GM12878 (cell line): ENCODE data around the gene C10orf88. TPM values are rescaled to one million over a fixed set of nuclear protein-coding genes. Genes with fewer than 3 reads are reported as not detected.
A peak's percentile ranks its signal among the peaks of the same experiment; 100 is the strongest.

Experiments used
- ATAC-seq: fragments of 200-7000 bp; cut with Tn5 transposase; 3 replicates; pipeline ENCODE4 v1.9.1; 2020; ENCODE audit warnings: mild to moderate bottlenecking, moderate library complexity
- BruUV-seq: library from RNA; stranded (reverse); fragments of 400-500 nt; replicated peaks from 2 replicates; lab custom pipeline; 2021; lab: Mats Ljungman, UMichigan
- CTCF ChIA-PET: fragments of 300-600 bp; sonication (Branson Sonifier 250); formaldehyde crosslinking; extraction: SDS; loops from one replicate; lab custom pipeline; 2021; ENCODE audit warnings: inconsistent platforms; lab: Yijun Ruan, JAX
- POLR2A ChIA-PET: fragments of 350-600 bp; formaldehyde crosslinking; extraction: SDS; loops from one replicate; lab custom pipeline; 2021; ENCODE audit warnings: inconsistent platforms; lab: Charles Lee
- RAD21 ChIA-PET: fragments of 300-600 bp; sonication (Branson Sonifier 250); formaldehyde crosslinking; loops from one replicate; lab custom pipeline; 2023; ENCODE audit warnings: antibody characterized with exemption; ENCODE audit not compliant: unreplicated experiment; lab: Charles Lee
- SMC1A ChIA-PET: fragments of 300-600 bp; sonication (Branson Sonifier 250); formaldehyde crosslinking; loops from one replicate; lab custom pipeline; 2023; ENCODE audit not compliant: unreplicated experiment, uncharacterized antibody; lab: Charles Lee
- DNase-seq: peaks from one replicate; pipeline ENCODE4 v3.0.0-alpha.2; 2011; ENCODE audit warnings: low read depth, low spot score
- FAIRE-seq: peaks from 3 replicates; lab custom pipeline; 2011; peaks lifted over from hg19 to GRCh38; lab: Jason Lieb, UNC
- H2AFZ ChIP-seq: 2 replicates; pipeline ENCODE4 v1.6.0; 2011; ENCODE audit warnings: low read depth, low read length, control low read depth; ENCODE audit not compliant: control insufficient read depth
- H3K27ac ChIP-seq: 2 replicates; pipeline ENCODE4 v1.5.1; 2011; ENCODE audit warnings: control low read depth; ENCODE audit not compliant: control insufficient read depth, insufficient read depth
- H3K27me3 ChIP-seq, 2 experiments: replicated peaks in 1 of 2; 2 replicates each; pipeline versions ENCODE4 v1.6.0 to v1.6.1; 2011; ENCODE audit warnings: low read length in 1 of 2; ENCODE audit not compliant: control insufficient read depth in 2 of 2, insufficient read depth in 2 of 2
- H3K36me3 ChIP-seq, 2 experiments: 2 replicates each; pipeline ENCODE4 v1.5.1; 2011; ENCODE audit warnings: low read length in 1 of 2; ENCODE audit not compliant: control insufficient read depth in 2 of 2, insufficient read depth in 2 of 2
- H3K4me1 ChIP-seq: 2 replicates; pipeline ENCODE4 v1.6.1; 2011; ENCODE audit warnings: mild to moderate bottlenecking, low read length, moderate library complexity, mixed read lengths; ENCODE audit not compliant: control insufficient read depth, insufficient read depth
- H3K4me2 ChIP-seq: 2 replicates; pipeline ENCODE4 v1.6.0; 2011; ENCODE audit warnings: control low read depth; ENCODE audit not compliant: control insufficient read depth, insufficient read depth
- H3K4me3 ChIP-seq: fragments of 200-600 bp; sonication (generic); 2 replicates; pipeline ENCODE4 v1.5.1; 2016
- H3K79me2 ChIP-seq: 2 replicates; pipeline ENCODE4 v1.6.0; 2011; ENCODE audit warnings: low read length; ENCODE audit not compliant: control insufficient read depth, insufficient read depth
- H3K9ac ChIP-seq: 2 replicates; pipeline ENCODE4 v1.8.0; 2011; ENCODE audit warnings: low read length, control low read depth, mixed read lengths; ENCODE audit not compliant: control insufficient read depth, insufficient read depth
- H3K9me3 ChIP-seq: replicated peaks from 3 replicates; pipeline ENCODE4 v1.5.1; 2011; ENCODE audit warnings: mild to moderate bottlenecking, low read length; ENCODE audit not compliant: control insufficient read depth, insufficient read depth
- H4K20me1 ChIP-seq: 2 replicates; pipeline ENCODE4 v1.6.0; 2011; ENCODE audit not compliant: control insufficient read depth, insufficient read depth
- BMI1 ChIP-seq: fragments of 450-650 bp; IDR thresholded peaks from 2 replicates; pipeline ENCODE4 v1.6.1; 2016; ENCODE audit warnings: mild to moderate bottlenecking, moderate library complexity, borderline replicate concordance
- IRF3 ChIP-seq: fragments of 450-650 bp; IDR thresholded peaks from 2 replicates; pipeline ENCODE4 v1.6.1; 2014; ENCODE audit warnings: mild to moderate bottlenecking
- KLF5 ChIP-seq: fragments of 450-650 bp; IDR thresholded peaks from 2 replicates; pipeline ENCODE4 v1.6.1; 2014; ENCODE audit warnings: mild to moderate bottlenecking; ENCODE audit not compliant: partially characterized antibody
- MLLT1 ChIP-seq: fragments of 450-650 bp; IDR thresholded peaks from 2 replicates; pipeline ENCODE4 v1.6.1; 2016; ENCODE audit warnings: mild to moderate bottlenecking
- MTA3 ChIP-seq: IDR thresholded peaks from 2 replicates; pipeline ENCODE4 v1.6.1; 2012; ENCODE audit warnings: low read length, inconsistent platforms, borderline replicate concordance
- NR2C1 ChIP-seq: fragments of 450-650 bp; IDR thresholded peaks from 2 replicates; pipeline ENCODE4 v1.6.1; 2017; ENCODE audit warnings: antibody characterized with exemption, mild to moderate bottlenecking, moderate library complexity
- NRF1 ChIP-seq: conservative IDR thresholded peaks from 2 replicates; pipeline ENCODE4 v1.6.1; 2011; ENCODE audit warnings: mild to moderate bottlenecking, low read depth, low read length, improper control_type of control experiment
- PAX5 ChIP-seq: IDR thresholded peaks from 2 replicates; pipeline ENCODE4 v1.6.1; 2011; ENCODE audit warnings: low read depth, low read length, borderline replicate concordance
- POLR2A ChIP-seq: IDR thresholded peaks from 2 replicates; pipeline ENCODE4 v1.6.1; 2011; ENCODE audit warnings: low read depth, mild to moderate bottlenecking, low read length
- PRDM15 ChIP-seq: fragments of 450-650 bp; formaldehyde crosslinking; IDR thresholded peaks from 2 replicates; pipeline ENCODE4 v1.4.0; 2020; ENCODE audit warnings: mild to moderate bottlenecking, moderate library complexity
- STAT1 ChIP-seq: fragments of 450-650 bp; conservative IDR thresholded peaks from 2 replicates; pipeline ENCODE4 v1.6.1; 2014; ENCODE audit warnings: antibody characterized with exemption, mild to moderate bottlenecking
- ZZZ3 ChIP-seq: IDR thresholded peaks from 2 replicates; pipeline ENCODE4 v1.6.1; 2011; ENCODE audit warnings: low read depth; ENCODE audit not compliant: control insufficient read depth, insufficient read length
- WGBS: methylation state at CpG from one replicate; pipeline ENCODE4 v1.1.6; 2016; ENCODE audit warnings: low lambda C conversion rate; ENCODE audit not compliant: insufficient replicate concordance, insufficient coverage; ENCODE audit errors: missing lambda C conversion rate; 5-methylcytosine and 5-hydroxymethylcytosine counted together
- in situ Hi-C: fragments of 300-500 bp; cut with MboI; formaldehyde crosslinking; loops from 9 replicates; pipeline ENCODE4 v1.14.3; 2018; ENCODE audit warnings: mixed read lengths
- intact Hi-C: fragments of 100-400 bp; cut with micrococcal nuclease; formaldehyde crosslinking; loops from one replicate; pipeline ENCODE4 v1.14.2; 2022; ENCODE audit not compliant: unreplicated experiment
- polyA plus RNA-seq, 11 experiments: library from polyadenylated mRNA; depleted of rRNA in 4 of 11; unstranded in 6 of 11; stranded (reverse) in 5 of 11; fragments of >200 nt; fragmentation: Nextera tagmentation in 4 of 11; fragmentation: Illumina TruSeq in 1 of 11; extraction: Ambion mirVana in 4 of 11; extraction: Trizol in 1 of 11; gene quantifications; 1 replicate in 1 of 11; 2 replicates in 10 of 11; pipeline versions ENCODE4 v1.2.1 to v1.2.3, GENCODE V29; 2011 to 2016; ENCODE audit warnings: inconsistent platforms in 2 of 11, missing spikeins in 2 of 11, low read depth in 1 of 11
- total RNA-seq, 4 experiments: library from RNA; depleted of rRNA in 3 of 4; stranded (reverse); fragments of >200 nt in 3 of 4; fragmentation: Illumina TruSeq in 1 of 4; extraction: Trizol in 1 of 4; gene quantifications; 2 replicates each; pipeline versions ENCODE4 v1.2.1 to v1.2.3, GENCODE V29; 2013 to 2021

C10orf88 gene
- total and polyA plus RNA-seq, 10 of the 15 experiments (the other 5 are each of a cell fraction or from before 2014, with no cell fraction given): 4.7 to 12.5 (median 8.5) TPM

- no peaks in the 10 kb centered on the region for H4K20me1 ChIP-seq
- 0 out of 4 replicates have a peak, but pooled peaks cover 0 to 3% of the 10 kb centered on the region in 2 experiments for H3K36me3 ChIP-seq
- peak within 1 kb of the TSS; percentile 69 for H3K4me3 ChIP-seq
- H3K27ac ChIP-seq: peak within 1 kb of the TSS; percentile 95
- peaks cover 4% of the 10 kb centered on the region for H3K4me1 ChIP-seq
- peak within 1 kb of the TSS; percentile 98 for H3K4me2 ChIP-seq
- 2% methylated on average over 54 of the region's 73 CpGs for WGBS
- peak within 1 kb of the TSS; percentile 99 for H2AFZ ChIP-seq
- DNase-seq (peak; percentile 66), ATAC-seq (peak; percentile 98), FAIRE-seq (peak; percentile 85)
- SMC1A ChIA-PET: interaction anchor here (0.6 to 2.4 kb wide), 8 partner anchors 10 to 62 kb away, joined by 3 to 8 read pairs (median 4); partner anchors contain the start of gene C10orf88
- H3K27me3 ChIP-seq: no peaks in the 10 kb centered on the region; a peak in 1 of 4 replicates
- RAD21 ChIA-PET: interaction anchor here (0.8 to 2.1 kb wide), 9 partner anchors 10 to 63 kb away, joined by 3 to 21 read pairs (median 4); partner anchors contain the start of genes ACADSB, C10orf88 and IKZF5
- CTCF ChIA-PET: interaction anchor here (0.6 to 4.9 kb wide), 19 partner anchors 10 to 1156 kb away, joined by 3 to 38 read pairs (median 4); partner anchors contain the start of genes ACADSB, C10orf88 and IKZF5
- BruUV-seq: TSS peak; percentile 91
- in situ Hi-C loops: no loop called here
- intact Hi-C loops: no loop called here
- no peaks in the 10 kb centered on the region for H3K9me3 ChIP-seq
- POLR2A ChIA-PET: interaction anchor here (0.9 to 2.4 kb wide), 7 partner anchors 10 to 32 kb away, joined by 3 to 21 read pairs (median 3); partner anchors contain the start of genes ACADSB, C10orf88 and IKZF5
- peak within 1 kb of the TSS; percentile 87 for H3K9ac ChIP-seq
- no peaks in the 10 kb centered on the region for H3K79me2 ChIP-seq
- TF ChIP-seq POLR2A (peak; percentile 97), KLF5 (peak; percentile 59), ZZZ3 (no peak), NRF1 (peak; percentile 81), BMI1 (no peak), PAX5 (0 out of 2 replicates have a peak, but pooled peaks have one; percentile 5), NR2C1 (no peak), IRF3 (no peak), MLLT1 (peak; percentile 93), MTA3 (no peak), STAT1 (peak; percentile 77; the same call in 1 of the 2 replicates), PRDM15 (no peak)
Observed at GRCh38 chr10:122980209-122981065, 26.4 kb upstream of the C10orf88 start, which contains the start of gene PSTK. PSTK (plus strand) TSS chr10:122980401; CDS start chr10:122980480, 79 bp downstream.
